Adrenal gland (tissue), 12 donors: ENCODE results near the gene RNF223. TPM values are rescaled to one million over a fixed set of nuclear protein-coding genes. Genes with fewer than 3 reads are reported as not detected.

ENCODE experiments used
- DNase-seq, 7 donors: peaks; one replicate each; pipeline ENCODE4 v3.0.0-alpha.2; 2019 to 2020
- H3K27ac ChIP-seq, 5 donors: fragments of 200-600 bp; sonication (generic) in 4 of 5; 1 replicate in 3 of 5; 2 replicates in 2 of 5; pipeline versions ENCODE4 v1.5.1 to v1.8.0; 2016 to 2020; ENCODE audit warnings: mild to moderate bottlenecking in 1 of 5
- H3K27me3 ChIP-seq: fragments of 200-600 bp; 2 replicates; pipeline ENCODE4 v1.8.0; 2021
- H3K36me3 ChIP-seq, 2 donors: fragments of 200-600 bp; replicated peaks in 1 of 2; 1 replicate in 1 of 2; 2 replicates in 1 of 2; pipeline versions ENCODE4 v1.5.1 to v1.8.0; 2018 to 2022
- H3K4me1 ChIP-seq, 2 donors: fragments of 200-600 bp; replicated peaks in 1 of 2; 1 replicate in 1 of 2; 2 replicates in 1 of 2; pipeline versions ENCODE4 v1.5.1 to v1.8.0; 2018 to 2021
- H3K4me3 ChIP-seq, 4 donors: fragments of 200-600 bp; sonication (generic) in 3 of 4; one replicate each; pipeline ENCODE4 v1.5.1; 2016 to 2018
- H3K9me3 ChIP-seq, 3 donors: fragments of 200-600 bp; sonication (generic) in 1 of 3; replicated peaks in 1 of 3; 1 replicate in 2 of 3; 2 replicates in 1 of 3; pipeline versions ENCODE4 v1.5.1 to v1.8.0; 2016 to 2021
- POLR2A ChIP-seq, 2 donors: fragments of 450-650 bp; IDR thresholded peaks; one replicate each; pipeline ENCODE4 v1.6.1; 2017; ENCODE audit warnings: antibody characterized with exemption in 2 of 2, mild to moderate bottlenecking in 2 of 2, moderate library complexity in 1 of 2
- WGBS, 4 donors: extraction: QIAGEN DNeasy Blood & Tissue Kit in 2 of 4; methylation state at CpG; one replicate each; pipeline versions ENCODE4 v1.1.5 to v1.1.7; 2013 to 2017; 5-methylcytosine and 5-hydroxymethylcytosine counted together
- intact Hi-C, 2 donors: fragments of 100-400 bp; cut with DNase I; formaldehyde crosslinking; loops; one replicate each; pipeline versions ENCODE4 v1.14.1 to v1.15.0; 2022 to 2023
- polyA plus RNA-seq, 3 donors: library from polyadenylated mRNA; stranded (reverse); fragments of 200-250 nt in 2 of 3; fragments of 350-450 nt in 1 of 3; fragmentation: Illumina TruSeq in 1 of 3; extraction: RNeasy Lipid Tissue Mini Kit (QIAGEN cat#74804) in 1 of 3; gene quantifications; one replicate each; pipeline ENCODE4 v1.2.3, GENCODE V29; 2013 to 2014
- total RNA-seq, 9 donors: library from RNA; depleted of rRNA in 4 of 9; stranded (reverse); fragments of >200 nt in 4 of 9; fragments of 120-200 nt in 1 of 9; fragmentation: NEBNext Ultra II Directional in 1 of 9; extraction: Animal tissue kit (Norgen Biotek cat#: 25700) in 1 of 9; gene quantifications; one replicate each; pipeline versions ENCODE4 v1.1.0 to v1.2.4, GENCODE V29; 2013 to 2023
- TF ChIP-seq, protein P1 (sequence below), 6 experiments: fragments of 450-650 bp in 4 of 6; fragments of 200-600 bp in 2 of 6; sonication (generic) in 1 of 6; IDR thresholded peaks; 1 replicate in 5 of 6; 2 replicates in 1 of 6; pipeline versions ENCODE4 v1.5.1 to v1.8.0; 2016 to 2021; ENCODE audit warnings: antibody characterized with exemption in 6 of 6, mild to moderate bottlenecking in 2 of 6, moderate library complexity in 1 of 6
- donor health status: healthy with polysubstance abuse.
- donor health status: Bipolar disorder and iron deficiency.
- donor health status: DM: yes; HTN: yes; CAD: no.
- donor health status: DM: no; HTN: no; CAD: no.
- donor health status: DM: no; HTN: no; CAD: no.
- donor health status: DM: yes; HTN: yes; CAD: no.

The RNF223 gene
- total and polyA plus RNA-seq, 12 donors = 0.03 TPM; not detected in 11

DNA sequence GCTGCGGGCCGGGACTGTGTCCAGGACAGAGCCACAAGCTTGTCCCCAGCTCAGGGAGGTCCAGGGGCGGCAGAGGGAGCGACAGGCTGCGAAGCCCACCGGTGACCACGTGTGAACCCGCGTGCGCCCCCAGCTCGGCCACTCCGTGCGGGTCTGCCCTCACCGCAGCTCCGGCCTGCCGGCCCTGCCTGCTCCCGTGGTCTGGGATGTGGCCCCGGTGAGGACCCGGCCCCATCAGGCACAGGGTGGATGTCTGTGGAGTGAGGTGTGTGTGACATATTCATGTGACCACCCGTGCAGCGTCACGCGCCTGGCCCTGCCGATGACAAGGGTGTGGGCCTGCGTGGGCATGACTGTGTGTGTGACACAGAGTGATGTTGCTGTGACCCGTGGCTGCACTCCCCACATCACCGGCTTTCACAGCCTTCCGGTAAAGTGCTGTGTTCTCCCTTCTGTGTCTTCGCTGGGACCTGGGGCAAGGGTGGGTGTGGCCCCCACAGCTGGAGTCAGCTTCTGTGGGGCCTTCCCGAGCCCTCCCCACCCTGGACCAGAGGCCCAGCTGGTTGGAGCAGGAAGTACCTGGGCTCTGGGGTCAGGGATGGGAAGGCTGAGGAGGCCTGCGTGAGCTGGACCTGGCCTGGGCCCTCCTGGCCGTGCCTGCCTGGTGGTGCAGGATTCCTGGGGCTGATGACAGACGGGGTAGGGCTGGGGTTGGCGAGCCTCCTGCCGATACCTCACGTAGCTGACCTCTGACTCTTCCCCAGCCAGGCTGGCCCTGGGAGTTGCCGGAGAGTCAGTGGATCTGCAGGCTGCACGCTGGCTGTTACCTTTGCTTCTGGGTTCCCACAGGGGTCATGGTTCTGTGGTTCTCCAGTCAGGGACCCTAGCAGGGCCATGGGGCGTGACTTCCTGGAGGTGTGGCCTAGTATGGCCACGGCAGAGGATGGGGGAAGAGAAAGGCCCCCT lies 4.1 kb downstream of the RNF223 start:
- 50 to 68% (median 61%) methylated on average over 9 to 40 of the region's 40 CpGs for WGBS, 4 donors
- Histone ChIP-seq H3K36me3 (no peaks in the 10 kb centered on the region), H3K27ac (no peak overlapping the region), H3K4me3 (peak overlapping the region in 1 of 4 donors; percentile 45), H3K4me1 (peaks cover 3 to 5% of the 10 kb centered on the region in 2 donors), H3K9me3 (no peaks in the 10 kb centered on the region), H3K27me3 (peaks cover 27% of the 10 kb centered on the region)
- no peak for DNase-seq
- intact Hi-C loops = no loop called here
- TF ChIP-seq POLR2A (IDR thresholded peaks at IDR 0.05) = no peak
- TF ChIP-seq, protein P1, sequence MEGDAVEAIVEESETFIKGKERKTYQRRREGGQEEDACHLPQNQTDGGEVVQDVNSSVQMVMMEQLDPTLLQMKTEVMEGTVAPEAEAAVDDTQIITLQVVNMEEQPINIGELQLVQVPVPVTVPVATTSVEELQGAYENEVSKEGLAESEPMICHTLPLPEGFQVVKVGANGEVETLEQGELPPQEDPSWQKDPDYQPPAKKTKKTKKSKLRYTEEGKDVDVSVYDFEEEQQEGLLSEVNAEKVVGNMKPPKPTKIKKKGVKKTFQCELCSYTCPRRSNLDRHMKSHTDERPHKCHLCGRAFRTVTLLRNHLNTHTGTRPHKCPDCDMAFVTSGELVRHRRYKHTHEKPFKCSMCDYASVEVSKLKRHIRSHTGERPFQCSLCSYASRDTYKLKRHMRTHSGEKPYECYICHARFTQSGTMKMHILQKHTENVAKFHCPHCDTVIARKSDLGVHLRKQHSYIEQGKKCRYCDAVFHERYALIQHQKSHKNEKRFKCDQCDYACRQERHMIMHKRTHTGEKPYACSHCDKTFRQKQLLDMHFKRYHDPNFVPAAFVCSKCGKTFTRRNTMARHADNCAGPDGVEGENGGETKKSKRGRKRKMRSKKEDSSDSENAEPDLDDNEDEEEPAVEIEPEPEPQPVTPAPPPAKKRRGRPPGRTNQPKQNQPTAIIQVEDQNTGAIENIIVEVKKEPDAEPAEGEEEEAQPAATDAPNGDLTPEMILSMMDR (IDR thresholded peaks at IDR 0.05) = no peak

GRCh38 chr1:1069056-1069710 lies 4.9 kb downstream of the RNF223 start:
- Histone ChIP-seq H3K4me3 (peak overlapping the region in 1 of 4 donors; percentile 45), H3K27me3 (peaks cover 28% of the 10 kb centered on the region), H3K36me3 (no peaks in the 10 kb centered on the region), H3K9me3 (no peaks in the 10 kb centered on the region), H3K27ac (no peak overlapping the region), H3K4me1 (peaks cover 3 to 5% of the 10 kb centered on the region in 2 donors)
- intact Hi-C loops = no loop called here
- TF ChIP-seq POLR2A (IDR thresholded peaks at IDR 0.05) = no peak
- TF ChIP-seq, protein P1 (IDR thresholded peaks at IDR 0.05) = no peak
- 1 to 3% (median 2%) methylated on average over 16 to 75 of the region's 75 CpGs; no CpG with 5 or more reads in 1 of the 4 donors for WGBS, 4 donors
- peak; percentile 63 to 85 (median 75) for DNase-seq

GRCh38 chr1:1068517-1069055 lies 5.5 kb downstream of the RNF223 start:
- no peak for DNase-seq
- no peaks in the 10 kb centered on the region for H3K36me3 ChIP-seq
- 0 to 2% (median 1%) methylated on average over 5 to 55 of the region's 55 CpGs for WGBS, 4 donors
- intact Hi-C loops = no loop called here
- peak overlapping the region in 1 of 4 donors; percentile 45 for H3K4me3 ChIP-seq
- TF ChIP-seq, protein P1 (IDR thresholded peaks at IDR 0.05) = no peak
- TF ChIP-seq POLR2A (IDR thresholded peaks at IDR 0.05) = no peak
- peaks cover 34% of the 10 kb centered on the region for H3K27me3 ChIP-seq
- H3K27ac ChIP-seq = no peak overlapping the region
- H3K9me3 ChIP-seq = no peaks in the 10 kb centered on the region
- H3K4me1 ChIP-seq = peaks cover 3 to 5% of the 10 kb centered on the region in 2 donors
